OCI-LY3 (cell line): Measurements from ENCODE around the gene SYNE2.

Source experiments
- CTCF ChIP-seq: fragments of 200-600, 300-600 bp; sonication (generic); IDR thresholded peaks from 2 replicates; pipeline ENCODE4 v1.5.1; 2014; ENCODE audit warnings: antibody characterized with exemption, low read length, low read depth
- EZH2phosphoT487 ChIP-seq: fragments of 200-600 bp; shearing (Covaris generic); IDR thresholded peaks from 2 replicates; pipeline ENCODE4 v1.6.1; 2018; ENCODE audit warnings: antibody characterized with exemption, mixed run types, low read depth

DNA sequence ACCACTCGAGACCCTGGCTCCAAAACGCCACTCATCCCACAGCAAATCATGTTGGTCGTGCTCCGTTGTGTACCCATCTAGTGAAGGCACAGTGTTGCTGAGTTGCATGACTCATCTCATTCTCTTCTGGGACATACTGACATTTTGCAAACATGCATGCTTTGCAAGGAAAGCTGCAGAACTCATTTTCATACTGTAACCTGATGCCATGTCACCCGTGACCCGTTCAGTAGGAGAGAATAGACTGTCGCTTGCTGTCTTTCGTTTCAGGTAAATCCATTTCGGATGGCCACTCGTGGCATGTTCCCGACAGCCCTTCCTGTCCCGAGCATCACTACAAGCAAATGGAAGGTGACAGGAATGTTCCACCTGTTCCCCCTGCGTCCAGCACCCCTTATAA, 363.2 kb downstream of the SYNE2 start:
- no peak for TF ChIP-seq CTCF
- no peak for TF ChIP-seq EZH2phosphoT487
